Stimulated activated CD4-positive, alpha-beta T cell treated with anti-CD3 and anti-CD28 coated beads, TNF-alpha, amount 100 ng/mL, for 48 hours (primary cell): ENCODE data around the gene GSG1L.

ENCODE experiments used
- DNase-seq, 3 donors: peaks; one replicate each; pipeline ENCODE4 v3.0.0-alpha.2; 2020; ENCODE audit warnings: low read depth in 3 of 3

GSG1L gene

DNA sequence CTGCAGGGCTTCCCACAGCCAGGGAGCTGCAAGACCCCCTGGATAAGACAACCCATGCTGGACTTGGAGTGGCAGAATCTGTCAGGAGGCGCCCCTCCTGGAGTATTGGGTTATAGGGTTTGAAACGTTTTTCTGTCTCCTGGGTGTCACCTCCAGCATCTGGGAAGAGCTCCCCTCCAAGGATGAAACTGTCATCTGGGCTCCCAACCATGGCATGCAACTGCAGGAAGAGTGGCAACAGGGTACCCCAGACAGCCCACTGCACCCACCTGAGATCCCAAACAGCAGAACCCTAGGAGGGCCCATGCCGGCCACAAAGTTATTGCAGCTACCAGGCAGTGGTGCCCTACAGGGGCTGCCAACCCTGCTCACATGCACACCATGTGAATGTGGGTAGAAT is 636 bp upstream of the GSG1L start:
- no peak for DNase-seq

GRCh38 chr16:28062847-28063521 is 530 bp downstream of the GSG1L start:
- DNase-seq, result no peak

DNA sequence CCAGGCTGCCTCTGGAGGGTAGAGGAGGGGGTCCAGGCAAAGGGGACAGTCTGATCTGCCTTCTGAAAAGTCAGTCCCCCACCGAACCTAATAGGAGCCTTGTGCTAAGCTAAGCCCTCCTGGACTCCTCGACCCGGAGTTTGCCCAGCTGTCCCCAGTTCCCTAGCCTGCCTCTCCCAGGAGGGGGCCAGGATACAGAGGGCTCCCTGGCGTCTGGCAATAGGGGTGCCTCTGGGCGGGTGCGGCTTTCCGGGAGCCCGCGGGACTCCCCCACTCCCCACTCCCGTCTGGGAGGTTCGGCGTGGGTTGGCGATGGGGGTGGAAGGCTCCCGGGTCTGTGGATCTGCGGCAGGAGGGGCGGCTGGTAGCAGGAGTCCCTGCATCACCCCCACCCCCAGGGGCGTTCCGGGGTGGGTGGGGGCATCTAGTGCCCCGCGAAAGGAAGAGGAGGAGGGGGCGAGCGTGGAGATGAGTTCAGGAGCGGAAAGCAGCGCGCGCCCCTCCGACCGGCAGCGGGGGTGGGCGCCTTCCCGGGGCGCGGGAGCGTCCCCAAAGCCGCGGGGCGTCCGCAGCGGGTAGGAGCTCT is 1.2 kb downstream of the GSG1L start:
- DNase-seq, result no peak

DNA sequence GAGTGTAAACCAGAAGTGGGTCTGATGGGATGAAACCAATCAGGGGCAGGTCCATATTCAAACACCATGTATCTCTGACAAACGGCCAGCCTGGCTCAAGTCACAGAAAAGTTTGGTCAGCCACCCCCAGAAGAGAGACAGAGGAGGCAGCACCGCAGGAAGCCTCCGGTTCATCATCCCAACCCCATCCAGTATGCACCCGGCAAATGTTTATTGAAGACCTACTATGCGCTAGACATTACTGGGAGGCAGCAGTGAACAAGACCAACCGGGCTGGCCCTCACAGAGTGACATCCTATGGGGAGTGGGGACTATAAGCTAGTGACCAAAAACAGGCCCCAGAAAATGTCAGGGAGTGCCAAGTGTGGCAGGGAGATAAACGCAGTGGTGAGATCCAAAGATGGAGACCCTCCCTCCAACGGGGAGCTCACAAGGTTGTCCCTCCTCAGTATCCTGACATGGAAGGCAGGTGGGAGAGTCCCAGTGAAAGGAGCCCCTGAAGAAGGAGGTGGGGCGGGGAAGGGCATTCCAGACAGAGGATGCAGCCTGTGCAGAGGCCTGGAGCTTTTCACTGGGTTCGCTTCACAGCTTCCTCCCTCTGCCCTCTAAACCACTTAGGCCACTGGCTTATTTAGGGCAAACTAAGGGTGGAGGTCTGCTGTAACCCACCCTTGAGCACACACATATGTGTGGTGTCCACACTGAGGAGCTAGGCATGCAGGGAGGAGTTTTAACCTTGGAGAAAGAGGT is 2.0 kb downstream of the GSG1L start:
- DNase-seq, result no peak

DNA sequence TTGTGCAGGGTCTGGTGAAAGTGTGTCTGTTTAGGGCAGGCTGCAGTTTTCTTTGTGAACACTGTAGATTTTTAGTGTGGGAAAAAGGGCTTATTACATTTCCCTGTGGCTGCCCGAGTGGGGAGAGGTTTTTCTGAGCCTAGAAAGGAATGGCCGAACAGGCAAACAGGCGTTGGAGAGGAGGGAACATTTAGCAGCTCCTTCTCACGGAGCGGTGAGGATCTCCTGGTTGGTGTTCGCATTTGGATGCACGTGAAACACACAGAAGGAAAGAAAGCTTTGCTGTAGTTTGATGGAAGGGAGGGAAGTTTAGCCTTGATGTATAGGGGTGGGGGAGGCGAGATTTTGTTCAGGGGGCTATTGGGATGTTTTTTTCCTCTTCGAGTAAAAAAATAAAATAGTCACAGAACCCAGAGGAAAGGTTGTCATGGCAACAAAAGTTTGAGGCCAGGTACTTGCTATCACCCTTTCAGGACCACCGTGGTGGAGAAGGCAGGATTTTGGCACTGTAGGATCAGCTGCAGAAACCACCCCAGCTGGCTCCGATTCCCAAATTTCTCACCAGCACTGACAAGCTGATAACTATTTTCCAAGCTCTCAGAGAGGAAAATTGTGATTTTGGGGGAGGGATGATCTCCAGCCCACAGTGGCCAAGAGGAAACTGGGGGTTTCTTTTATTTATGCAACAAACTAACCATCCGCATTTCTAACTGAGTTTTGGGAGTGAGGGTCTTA is 3.5 kb downstream of the GSG1L start:
- DNase-seq, result no peak

DNA sequence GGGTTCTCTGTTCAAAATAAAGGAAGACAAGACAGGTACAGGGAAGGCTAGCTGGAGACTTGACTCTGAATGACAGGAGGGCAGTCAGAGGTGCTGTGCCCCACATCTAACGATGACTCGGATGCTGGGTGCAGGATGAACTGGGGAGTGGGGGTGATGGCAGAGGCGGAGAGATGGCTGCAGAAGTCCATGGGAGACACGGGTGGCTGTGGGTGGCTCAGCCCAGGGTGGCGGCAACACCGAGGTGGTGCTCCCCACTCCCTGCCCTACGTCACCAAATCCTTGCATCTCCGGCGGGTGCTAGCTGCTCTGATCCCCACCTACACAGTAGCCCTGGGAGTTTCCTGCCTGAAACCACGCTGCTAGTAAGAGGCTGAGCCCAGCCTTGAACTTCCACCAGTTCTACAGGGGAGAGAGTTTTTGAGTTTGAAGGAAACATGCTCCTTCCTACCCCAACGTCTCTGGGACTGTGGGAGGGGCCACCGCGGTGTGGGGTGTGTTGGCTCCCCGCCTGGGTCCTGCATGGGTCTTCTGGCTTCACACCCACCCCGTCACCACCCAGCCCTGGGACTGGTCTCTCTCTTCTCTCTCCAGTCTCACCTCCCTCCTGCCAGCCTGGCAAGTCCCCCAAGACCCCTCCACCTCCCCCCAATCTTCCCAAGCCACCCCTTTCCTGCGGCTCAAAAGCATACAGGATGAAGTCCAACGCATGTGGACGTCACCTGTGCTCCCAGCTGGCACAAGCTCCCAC is 4.5 kb downstream of the GSG1L start:
- no peak for DNase-seq

GRCh38 chr16:28057949-28058348 is 5.6 kb downstream of the GSG1L start:
- DNase-seq, result no peak

GRCh38 chr16:28053461-28053860 is 10.1 kb downstream of the GSG1L start:
- no peak for DNase-seq

- DNase-seq, result no peak
Observed at GRCh38 chr16:28052274-28053128, 11.0 kb downstream of the GSG1L start.

DNA sequence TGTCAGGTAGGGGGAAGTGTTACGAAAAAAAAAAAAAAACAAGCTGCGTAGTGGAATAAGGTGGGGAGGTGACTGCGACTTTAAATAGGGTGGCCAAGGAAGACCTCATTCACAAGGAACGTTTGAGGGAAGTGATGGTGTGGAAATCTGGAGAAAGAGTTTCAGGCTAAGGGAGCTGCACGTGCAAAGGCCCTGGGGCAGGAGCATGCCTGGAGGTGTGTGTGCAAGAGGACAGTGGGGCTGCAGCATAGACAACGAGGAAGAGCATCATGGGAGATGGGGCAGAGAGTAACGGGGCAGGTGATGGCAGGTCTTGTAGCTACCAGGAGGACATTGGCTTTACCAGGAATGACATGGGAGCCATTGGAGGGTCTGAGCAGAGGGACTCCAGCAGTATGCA is 12.0 kb downstream of the GSG1L start:
- no peak for DNase-seq

DNA sequence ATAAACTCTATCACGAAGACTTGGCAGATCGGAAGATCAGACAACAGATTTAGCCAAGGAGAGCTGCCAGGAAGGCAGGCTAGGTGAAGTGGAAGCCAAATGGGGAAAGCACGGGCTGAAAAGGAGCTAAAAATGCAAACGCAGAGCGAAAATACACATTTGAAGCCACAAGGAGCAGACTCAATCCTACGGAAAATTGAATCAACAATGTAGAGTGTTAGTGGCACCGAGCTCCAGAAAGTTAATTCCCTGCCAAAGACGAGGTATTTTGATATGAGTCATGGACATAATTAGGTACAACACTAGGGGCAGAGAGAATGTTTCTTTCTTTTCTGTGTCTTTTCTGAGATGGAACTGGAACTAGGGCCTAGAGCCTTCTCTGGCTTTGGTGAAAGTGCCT is 20.7 kb downstream of the GSG1L start:
- DNase-seq, result no peak

- DNase-seq, result no peak
Observed at GRCh38 chr16:28041615-28042014, 21.9 kb downstream of the GSG1L start.

GRCh38 chr16:28040039-28040438 is 23.5 kb downstream of the GSG1L start:
- no peak for DNase-seq

- no peak for DNase-seq
Observed at GRCh38 chr16:28039493-28039892, 24.0 kb downstream of the GSG1L start.

DNA sequence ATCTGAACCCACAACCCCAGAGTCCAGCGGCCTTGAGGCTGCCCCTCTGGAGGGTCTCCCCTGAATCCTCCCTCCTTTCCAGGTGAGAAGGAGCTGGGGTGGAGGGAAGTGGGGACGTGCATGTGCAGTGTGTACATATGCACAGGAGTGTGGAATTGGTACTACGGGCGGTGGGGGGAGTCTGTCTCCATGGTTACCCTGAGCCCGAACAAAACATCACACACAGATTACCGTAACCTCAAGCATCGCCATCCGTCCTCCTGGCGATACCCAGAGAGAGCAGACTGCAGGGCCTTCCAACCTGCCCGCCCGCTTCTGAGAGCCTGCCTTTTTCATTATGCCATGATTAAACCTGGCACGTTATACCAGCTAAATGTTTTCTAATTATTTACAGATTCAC is 25.1 kb downstream of the GSG1L start:
- DNase-seq, result no peak

DNA sequence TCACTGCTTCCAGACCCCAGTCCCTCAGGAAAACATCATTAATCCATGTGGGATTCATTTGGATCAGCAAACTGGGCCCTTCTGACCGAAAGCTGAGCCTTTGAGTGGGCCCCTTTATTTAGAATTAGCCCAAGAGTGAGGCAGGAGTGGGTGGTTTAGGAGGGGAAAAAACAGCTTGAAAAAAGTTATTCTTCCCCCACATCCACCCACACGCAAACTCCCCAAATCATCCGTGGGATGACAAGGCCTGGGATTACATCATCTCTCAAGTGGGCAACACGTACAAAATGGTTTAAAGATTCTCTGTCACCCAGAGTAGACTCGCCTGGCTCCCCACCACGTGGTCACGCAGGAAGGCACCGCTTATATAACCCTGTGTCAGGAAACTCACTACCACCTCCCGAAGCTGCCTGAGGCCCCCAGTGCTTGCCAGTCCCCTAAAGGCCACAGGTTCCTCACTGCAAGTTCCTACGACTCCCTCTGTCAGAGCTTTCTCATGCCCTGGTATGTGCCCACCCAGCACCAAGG is 27.6 kb downstream of the GSG1L start:
- DNase-seq, result no peak

DNA sequence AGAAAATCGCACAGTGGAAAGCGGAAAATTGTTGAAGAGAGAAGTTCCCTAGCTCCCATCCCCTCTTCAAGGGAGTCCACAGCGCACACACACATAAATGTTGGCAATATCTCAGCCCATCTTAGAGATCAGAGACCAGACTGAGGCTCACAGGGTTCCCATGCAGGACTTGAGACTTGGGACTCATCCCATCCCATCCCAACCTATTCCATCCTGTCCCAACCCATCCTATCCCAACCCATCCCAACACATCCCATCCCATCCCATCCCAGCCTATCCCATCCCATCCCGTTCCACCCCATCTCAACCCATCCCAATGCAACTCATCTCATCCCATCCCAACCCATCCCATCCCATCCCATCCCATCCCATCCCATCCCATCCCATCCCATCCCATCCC is 29.6 kb downstream of the GSG1L start:
- no peak for DNase-seq

DNA sequence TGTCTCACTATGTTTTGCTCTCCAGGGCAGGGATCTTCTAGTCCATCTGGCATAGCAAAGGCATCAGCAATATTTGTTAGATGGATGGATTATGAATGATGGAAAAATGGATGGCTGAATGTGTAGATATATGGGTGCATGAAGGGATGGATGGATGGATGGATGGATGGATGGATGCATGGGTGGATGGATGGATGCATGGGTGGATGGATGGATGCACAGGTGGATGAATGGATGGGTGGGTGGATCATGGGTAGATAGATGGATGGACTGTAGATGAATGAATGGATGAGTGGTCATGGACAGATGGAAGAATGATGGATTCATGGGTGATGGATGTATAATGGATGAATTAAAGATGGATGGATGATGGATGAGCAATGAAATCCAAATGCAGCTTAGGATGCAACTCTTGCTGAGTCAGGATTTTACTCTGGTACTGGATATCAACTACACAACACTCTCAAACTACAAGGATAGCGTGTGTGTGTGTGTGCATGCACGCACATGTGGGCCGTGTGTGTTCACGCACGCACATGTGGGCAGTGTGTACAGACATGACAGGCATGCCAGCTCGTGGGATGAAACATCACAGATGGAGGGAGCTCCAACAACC is 34.0 kb downstream of the GSG1L start:
- DNase-seq, result no peak

DNA sequence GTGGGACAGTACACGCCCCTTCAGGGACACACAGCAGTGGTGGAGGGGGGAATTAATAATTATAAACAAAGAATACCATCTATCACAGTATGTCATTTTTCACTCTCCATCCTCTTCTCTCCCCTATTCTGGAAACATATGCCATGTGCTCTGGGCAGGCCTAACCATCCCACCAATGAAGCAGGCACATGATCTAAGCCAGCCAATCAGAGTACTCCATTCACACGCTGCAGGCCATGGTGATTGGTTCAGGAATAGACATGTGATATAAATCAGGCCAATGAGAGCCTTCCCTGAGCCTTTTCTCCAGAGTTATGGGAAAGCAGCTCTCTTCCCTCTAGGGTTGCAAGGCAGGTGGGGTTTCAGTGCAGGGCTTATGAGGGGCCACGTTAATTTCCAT is 36.5 kb downstream of the GSG1L start:
- DNase-seq, result no peak

DNA sequence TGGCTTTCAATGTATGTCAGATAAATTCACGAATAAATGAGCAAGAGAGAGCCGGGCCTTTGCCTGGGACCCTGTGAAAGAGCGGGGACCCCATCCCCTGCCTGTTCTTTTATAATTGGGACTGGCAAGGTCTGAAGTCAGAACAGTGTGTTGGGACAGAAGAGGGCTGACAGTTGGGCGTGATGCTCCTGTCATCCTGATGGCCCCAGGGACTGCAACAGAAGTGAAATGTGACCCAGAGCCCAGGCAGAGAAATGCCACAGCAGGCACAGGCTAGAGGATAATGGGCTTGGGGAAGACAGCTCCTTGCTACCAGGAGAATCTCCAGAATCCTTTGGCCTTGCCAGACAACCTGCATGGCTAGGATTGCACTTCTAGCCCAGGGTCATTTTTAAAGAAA is 37.9 kb downstream of the GSG1L start:
- no peak for DNase-seq
